ENCODE measurements around the gene ABCB11. TPM values are rescaled to one million over a fixed set of nuclear protein-coding genes. Genes with fewer than 3 reads are reported as not detected.

Gene ABCB11
- total RNA-seq, 1 donor from 2014 or later = 0.05 TPM

- Histone ChIP-seq H3K36me3 (no peaks in the 10 kb centered on the region), H3K27ac (replicated peaks) (no peak overlapping the region), H3K4me1 (peaks cover 7% of the 10 kb centered on the region), H3K9me3 (replicated peaks) (peaks cover 6% of the 10 kb centered on the region), H3K4me3 (peak overlapping the region; percentile 43), H3K27me3 (ENCODE audit: low read depth) (peaks cover 33% of the 10 kb centered on the region)
- no peak for DNase-seq
- intact Hi-C loops (cut with micrococcal nuclease) = loop anchor here (5.0 kb wide), 1 partner anchor 140 kb away; no protein-coding TSS in a partner anchor
- no peak for TF ChIP-seq CTCF (IDR thresholded peaks at IDR 0.05; ENCODE audit: borderline replicate concordance)
Observed at GRCh38 chr2:168912466-168912865, 118.7 kb downstream of the ABCB11 start.

- Histone ChIP-seq H3K36me3 (no peaks in the 10 kb centered on the region), H3K4me3 (no peak overlapping the region), H3K27me3 (ENCODE audit: low read depth) (peaks cover 33% of the 10 kb centered on the region), H3K27ac (replicated peaks) (no peak overlapping the region), H3K4me1 (peaks cover 7% of the 10 kb centered on the region), H3K9me3 (replicated peaks) (peaks cover under 1% of the 10 kb centered on the region)
- intact Hi-C loops (cut with micrococcal nuclease) = loop anchor here (5.0 kb wide), 1 partner anchor 138 kb away; no protein-coding TSS in a partner anchor
- DNase-seq = no peak
- no peak for TF ChIP-seq CTCF (IDR thresholded peaks at IDR 0.05; ENCODE audit: borderline replicate concordance)
Observed at GRCh38 chr2:168910330-168910729, 120.8 kb downstream of the ABCB11 start.

- H3K4me1 ChIP-seq = peaks cover 6% of the 10 kb centered on the region
- H3K36me3 ChIP-seq = no peaks in the 10 kb centered on the region
- no peaks in the 10 kb centered on the region for H3K9me3 ChIP-seq (replicated peaks)
- no peak overlapping the region for H3K27ac ChIP-seq (replicated peaks)
- H3K27me3 ChIP-seq (ENCODE audit: low read depth) = peaks cover 27% of the 10 kb centered on the region
- intact Hi-C loops (cut with micrococcal nuclease) = no loop called here
- TF ChIP-seq CTCF (IDR thresholded peaks at IDR 0.05; ENCODE audit: borderline replicate concordance) = no peak
- no peak for DNase-seq
- no peak overlapping the region for H3K4me3 ChIP-seq
Observed at GRCh38 chr2:168907940-168908662, 123.0 kb downstream of the ABCB11 start.

- peaks cover 13% of the 10 kb centered on the region for H3K27me3 ChIP-seq (ENCODE audit: low read depth)
- TF ChIP-seq CTCF (IDR thresholded peaks at IDR 0.05; ENCODE audit: borderline replicate concordance) = no peak
- H3K27ac ChIP-seq (replicated peaks) = no peak overlapping the region
- no peak overlapping the region for H3K4me3 ChIP-seq
- DNase-seq = no peak
- H3K36me3 ChIP-seq = no peaks in the 10 kb centered on the region
- H3K9me3 ChIP-seq (replicated peaks) = no peaks in the 10 kb centered on the region
- no peaks in the 10 kb centered on the region for H3K4me1 ChIP-seq
- intact Hi-C loops (cut with micrococcal nuclease) = no loop called here
Observed at GRCh38 chr2:168904358-168904757, 126.8 kb downstream of the ABCB11 start.

- Histone ChIP-seq H3K9me3 (replicated peaks) (no peaks in the 10 kb centered on the region), H3K4me1 (no peaks in the 10 kb centered on the region), H3K4me3 (no peak overlapping the region), H3K27ac (replicated peaks) (no peak overlapping the region), H3K36me3 (no peaks in the 10 kb centered on the region), H3K27me3 (ENCODE audit: low read depth) (peaks cover 13% of the 10 kb centered on the region)
- intact Hi-C loops (cut with micrococcal nuclease) = no loop called here
- no peak for DNase-seq
- TF ChIP-seq CTCF (IDR thresholded peaks at IDR 0.05; ENCODE audit: borderline replicate concordance) = no peak
Observed at GRCh38 chr2:168903888-168904287, 127.2 kb downstream of the ABCB11 start.
